ENCODE data around the gene ULK4. TPM values are rescaled to one million over a fixed set of nuclear protein-coding genes. Genes with fewer than 3 reads are reported as not detected.

ULK4 gene
- total and polyA plus RNA-seq, 2 donors (not counting 1 experiment from before 2014, with no cell fraction given) = 9.1 to 9.7 TPM

DNA sequence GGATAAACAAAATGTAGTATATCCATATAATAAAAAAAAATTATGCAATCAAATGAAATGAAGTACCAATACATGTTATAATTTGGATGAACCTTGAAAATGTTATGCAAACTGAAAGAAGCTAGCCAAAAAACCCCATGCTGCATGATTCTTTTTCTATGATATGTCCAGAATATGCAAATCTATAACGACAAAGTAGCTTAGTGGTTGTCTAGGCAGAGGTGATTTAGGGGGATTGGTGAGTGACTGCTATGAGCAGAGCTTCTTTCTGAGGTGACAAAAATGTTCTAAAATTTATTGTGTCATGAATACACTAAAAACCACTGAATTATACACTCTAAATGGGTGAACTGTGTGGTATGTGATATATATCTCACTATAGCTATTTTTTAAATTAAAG lies 438.0 kb downstream of the ULK4 start:
- no peaks in the 10 kb centered on the region for H3K4me1 ChIP-seq (ENCODE audit: control insufficient read depth, extremely low read depth, insufficient read depth, low read length)
- TF ChIP-seq CTCF (conservative IDR thresholded peaks at IDR 0.05 in 1 of 2, IDR thresholded peaks at IDR 0.05 in 1 of 2; ENCODE audit: low read depth in 1 of 2, low read length in 2 of 2) = no peak
- no peak for TF ChIP-seq EZH2 (IDR thresholded peaks at IDR 0.05; ENCODE audit: low read length, missing control alignments)
- no peak overlapping the region for H3K27ac ChIP-seq (ENCODE audit: insufficient read depth, low read length)
- H2AFZ ChIP-seq (ENCODE audit: low read length) = no peak overlapping the region
- H3K36me3 ChIP-seq (ENCODE audit: control insufficient read depth, insufficient read depth, low read length) = no peaks in the 10 kb centered on the region
- H3K27me3 ChIP-seq (ENCODE audit: control insufficient read depth, insufficient read depth, low read length) = no peaks in the 10 kb centered on the region
- H3K79me2 ChIP-seq (ENCODE audit: control insufficient read depth, insufficient read depth, low read length) = no peaks in the 10 kb centered on the region
- DNase-seq (ENCODE audit: low read depth in 2 of 2) = no peak
- no peak overlapping the region for H3K9ac ChIP-seq (ENCODE audit: insufficient read depth, low read length)
- no peak overlapping the region for H3K4me3 ChIP-seq (replicated peaks in 1 of 4; ENCODE audit: control extremely low read depth in 1 of 4, insufficient read depth in 1 of 4, low read depth in 3 of 4, low read length in 4 of 4)
- no peak overlapping the region for H3K4me2 ChIP-seq (ENCODE audit: extremely low read depth, insufficient read depth, low read length)
- H4K20me1 ChIP-seq (ENCODE audit: control insufficient read depth, extremely low read depth, insufficient read depth, low read length) = no peaks in the 10 kb centered on the region
- H3K9me3 ChIP-seq (ENCODE audit: control insufficient read depth, insufficient read depth, low read depth, low read length) = no peaks in the 10 kb centered on the region

GRCh38 chr3:41522612-41523011 lies 439.3 kb downstream of the ULK4 start:
- Histone ChIP-seq H3K4me3 (replicated peaks in 1 of 4; ENCODE audit: control extremely low read depth in 1 of 4, insufficient read depth in 1 of 4, low read depth in 3 of 4, low read length in 4 of 4) (no peak overlapping the region), H3K36me3 (ENCODE audit: control insufficient read depth, insufficient read depth, low read length) (no peaks in the 10 kb centered on the region), H3K27me3 (ENCODE audit: control insufficient read depth, insufficient read depth, low read length) (no peaks in the 10 kb centered on the region), H3K4me2 (ENCODE audit: extremely low read depth, insufficient read depth, low read length) (no peak overlapping the region), H3K27ac (ENCODE audit: insufficient read depth, low read length) (no peak overlapping the region), H4K20me1 (ENCODE audit: control insufficient read depth, extremely low read depth, insufficient read depth, low read length) (no peaks in the 10 kb centered on the region), H2AFZ (ENCODE audit: low read length) (no peak overlapping the region), H3K4me1 (ENCODE audit: control insufficient read depth, extremely low read depth, insufficient read depth, low read length) (no peaks in the 10 kb centered on the region), H3K9ac (ENCODE audit: insufficient read depth, low read length) (no peak overlapping the region), H3K79me2 (ENCODE audit: control insufficient read depth, insufficient read depth, low read length) (no peaks in the 10 kb centered on the region), H3K9me3 (ENCODE audit: control insufficient read depth, insufficient read depth, low read depth, low read length) (no peaks in the 10 kb centered on the region)
- TF ChIP-seq EZH2 (IDR thresholded peaks at IDR 0.05; ENCODE audit: low read length, missing control alignments) (no peak), CTCF (conservative IDR thresholded peaks at IDR 0.05 in 1 of 2, IDR thresholded peaks at IDR 0.05 in 1 of 2; ENCODE audit: low read depth in 1 of 2, low read length in 2 of 2) (no peak)
- no peak for DNase-seq (ENCODE audit: low read depth in 2 of 2)

- no peaks in the 10 kb centered on the region for H3K79me2 ChIP-seq (ENCODE audit: control insufficient read depth, insufficient read depth, low read length)
- no peak for DNase-seq (ENCODE audit: low read depth in 2 of 2)
- H3K9ac ChIP-seq (ENCODE audit: insufficient read depth, low read length) = no peak overlapping the region
- H3K27me3 ChIP-seq (ENCODE audit: control insufficient read depth, insufficient read depth, low read length) = no peaks in the 10 kb centered on the region
- H3K36me3 ChIP-seq (ENCODE audit: control insufficient read depth, insufficient read depth, low read length) = no peaks in the 10 kb centered on the region
- no peaks in the 10 kb centered on the region for H3K9me3 ChIP-seq (ENCODE audit: control insufficient read depth, insufficient read depth, low read depth, low read length)
- no peak overlapping the region for H3K4me3 ChIP-seq (replicated peaks in 1 of 4; ENCODE audit: control extremely low read depth in 1 of 4, insufficient read depth in 1 of 4, low read depth in 3 of 4, low read length in 4 of 4)
- no peak overlapping the region for H3K27ac ChIP-seq (ENCODE audit: insufficient read depth, low read length)
- H3K4me1 ChIP-seq (ENCODE audit: control insufficient read depth, extremely low read depth, insufficient read depth, low read length) = no peaks in the 10 kb centered on the region
- no peaks in the 10 kb centered on the region for H4K20me1 ChIP-seq (ENCODE audit: control insufficient read depth, extremely low read depth, insufficient read depth, low read length)
- no peak for TF ChIP-seq CTCF (conservative IDR thresholded peaks at IDR 0.05 in 1 of 2, IDR thresholded peaks at IDR 0.05 in 1 of 2; ENCODE audit: low read depth in 1 of 2, low read length in 2 of 2)
- TF ChIP-seq EZH2 (IDR thresholded peaks at IDR 0.05; ENCODE audit: low read length, missing control alignments) = no peak
- no peak overlapping the region for H2AFZ ChIP-seq (ENCODE audit: low read length)
- H3K4me2 ChIP-seq (ENCODE audit: extremely low read depth, insufficient read depth, low read length) = no peak overlapping the region
Measured at GRCh38 chr3:41521010-41521655, 440.8 kb downstream of the ULK4 start.
